ENCODE measurements around the gene UHRF1. TPM values are rescaled to one million over a fixed set of nuclear protein-coding genes. Genes with fewer than 3 reads are reported as not detected.

The UHRF1 gene
- total and polyA plus RNA-seq, 7 donors = 0.36 to 10.5 (median 1.5) TPM

GRCh38 chr19:4996701-4997100 is 87.4 kb downstream of the UHRF1 start:
- 85 to 88% methylated on average over 5 of the region's 5 CpGs for WGBS, 2 donors
- Histone ChIP-seq H3K27me3 (no peaks in the 10 kb centered on the region), H3K36me3 (peaks cover 0 to 12% (median 0%) of the 10 kb centered on the region in 4 donors), H3K4me1 (peaks cover 0 to 7% (median under 1%) of the 10 kb centered on the region in 4 donors), H3K27ac (no peak overlapping the region), H3K4me3 (no peak overlapping the region), H3K9me3 (no peaks in the 10 kb centered on the region)
- intact Hi-C loops (cut with DNase I) = no loop called here
- TF ChIP-seq POLR2A (IDR thresholded peaks at IDR 0.05) = no peak
- no peak for TF ChIP-seq EP300 (IDR thresholded peaks at IDR 0.05)
- no peak for TF ChIP-seq CTCF (IDR thresholded peaks at IDR 0.05)
- TF ChIP-seq POLR2AphosphoS5 (IDR thresholded peaks at IDR 0.05) = no peak
- DNase-seq = no peak

- intact Hi-C loops (cut with DNase I) = no loop called here
- H3K27ac ChIP-seq = no peak overlapping the region
- 94 to 95% methylated on average over 12 of the region's 12 CpGs for WGBS, 2 donors
- no peak for DNase-seq
- peaks cover 0 to 8% (median 4%) of the 10 kb centered on the region in 4 donors for H3K4me1 ChIP-seq
- TF ChIP-seq EP300 (IDR thresholded peaks at IDR 0.05) (no peak), POLR2A (IDR thresholded peaks at IDR 0.05) (no peak), CTCF (IDR thresholded peaks at IDR 0.05) (no peak), POLR2AphosphoS5 (IDR thresholded peaks at IDR 0.05) (no peak)
- H3K4me3 ChIP-seq = no peak overlapping the region
- no peaks in the 10 kb centered on the region for H3K9me3 ChIP-seq
- H3K27me3 ChIP-seq = no peaks in the 10 kb centered on the region
- peaks cover 0 to 12% (median 0%) of the 10 kb centered on the region in 4 donors for H3K36me3 ChIP-seq
Measured at GRCh38 chr19:4997297-4997696, 88.0 kb downstream of the UHRF1 start.

- Histone ChIP-seq H3K36me3 (peaks cover 0 to 12% (median 0%) of the 10 kb centered on the region in 4 donors), H3K27me3 (no peaks in the 10 kb centered on the region), H3K4me1 (peaks cover 0 to 8% (median 4%) of the 10 kb centered on the region in 4 donors), H3K9me3 (no peaks in the 10 kb centered on the region), H3K27ac (no peak overlapping the region), H3K4me3 (no peak overlapping the region)
- 92% methylated on average over 6 of the region's 6 CpGs for WGBS, 2 donors
- intact Hi-C loops (cut with DNase I) = loop anchor here (2.0 kb wide), 1 partner anchor 31 kb away; no protein-coding TSS in a partner anchor
- no peak for DNase-seq
- TF ChIP-seq POLR2AphosphoS5 (IDR thresholded peaks at IDR 0.05) (no peak), CTCF (IDR thresholded peaks at IDR 0.05) (no peak), EP300 (IDR thresholded peaks at IDR 0.05) (no peak), POLR2A (IDR thresholded peaks at IDR 0.05) (no peak)
Measured at GRCh38 chr19:5000120-5000611, 90.9 kb downstream of the UHRF1 start.

GRCh38 chr19:5001615-5002014 is 92.3 kb downstream of the UHRF1 start:
- peaks cover 0 to 3% (median 0%) of the 10 kb centered on the region in 4 donors for H3K36me3 ChIP-seq
- H3K27ac ChIP-seq = no peak overlapping the region
- intact Hi-C loops (cut with DNase I) = loop anchor here (2.0 kb wide), 1 partner anchor 29 kb away; no protein-coding TSS in a partner anchor
- H3K9me3 ChIP-seq = no peaks in the 10 kb centered on the region
- WGBS, 2 donors = 61 to 70% methylated on average over 3 of the region's 3 CpGs
- H3K4me1 ChIP-seq = peaks cover 0 to 8% (median 4%) of the 10 kb centered on the region in 4 donors
- no peak for DNase-seq
- H3K27me3 ChIP-seq = no peaks in the 10 kb centered on the region
- no peak for TF ChIP-seq POLR2A (IDR thresholded peaks at IDR 0.05)
- peak in 3 of 4 experiments; percentile 41 to 64 (median 55) for TF ChIP-seq CTCF (IDR thresholded peaks at IDR 0.05)
- no peak for TF ChIP-seq POLR2AphosphoS5 (IDR thresholded peaks at IDR 0.05)
- TF ChIP-seq EP300 (IDR thresholded peaks at IDR 0.05) = no peak
- H3K4me3 ChIP-seq = no peak overlapping the region

- no peaks in the 10 kb centered on the region for H3K36me3 ChIP-seq
- no peak overlapping the region for H3K27ac ChIP-seq
- H3K27me3 ChIP-seq = no peaks in the 10 kb centered on the region
- 31 to 79% methylated on average over 4 of the region's 4 CpGs for WGBS, 2 donors
- peaks cover 0 to 8% (median 4%) of the 10 kb centered on the region in 4 donors for H3K4me1 ChIP-seq
- intact Hi-C loops (cut with DNase I) = no loop called here
- no peaks in the 10 kb centered on the region for H3K9me3 ChIP-seq
- TF ChIP-seq CTCF (IDR thresholded peaks at IDR 0.05) = no peak
- H3K4me3 ChIP-seq = no peak overlapping the region
- DNase-seq = no peak
Measured at GRCh38 chr19:5002143-5002542, 92.8 kb downstream of the UHRF1 start.
